Astrocyte (in vitro differentiated cells and primary cell): ENCODE results near the gene DDOST. TPM values are rescaled to one million over a fixed set of nuclear protein-coding genes. Genes with fewer than 3 reads are reported as not detected.

Source experiments
- DNase-seq: peaks from one replicate; pipeline ENCODE4 v3.0.0-alpha.2; 2010; ENCODE audit warnings: low read depth
- FAIRE-seq: peaks from 2 replicates; lab custom pipeline; 2011; peaks lifted over from hg19 to GRCh38; lab: Jason Lieb, UNC
- H2AFZ ChIP-seq: 2 replicates; pipeline ENCODE4 v1.6.0; 2012; ENCODE audit warnings: low read depth, low read length, inconsistent platforms
- H3K27ac ChIP-seq: 2 replicates; pipeline ENCODE4 v1.5.1; 2011; ENCODE audit warnings: low read depth, low read length, inconsistent platforms
- H3K27me3 ChIP-seq: 2 replicates; pipeline ENCODE4 v1.6.0; 2011; ENCODE audit warnings: low read length, inconsistent platforms; ENCODE audit not compliant: insufficient read depth
- H3K36me3 ChIP-seq: 2 replicates; pipeline ENCODE4 v1.5.1; 2011; ENCODE audit warnings: low read length, inconsistent platforms; ENCODE audit not compliant: insufficient read depth
- H3K4me1 ChIP-seq: 2 replicates; pipeline ENCODE4 v1.5.1; 2011; ENCODE audit warnings: low read length, inconsistent platforms; ENCODE audit not compliant: insufficient read depth
- H3K4me2 ChIP-seq: 2 replicates; pipeline ENCODE4 v1.6.0; 2012; ENCODE audit warnings: low read length, inconsistent platforms
- H3K4me3 ChIP-seq: 2 replicates; pipeline ENCODE4 v1.5.1; 2011; ENCODE audit warnings: low read depth, mild to moderate bottlenecking, low read length, inconsistent platforms; ENCODE audit not compliant: insufficient read depth
- H3K79me2 ChIP-seq: 2 replicates; pipeline ENCODE4 v1.6.0; 2012; ENCODE audit warnings: mild to moderate bottlenecking, low read length, inconsistent platforms; ENCODE audit not compliant: insufficient read depth
- H3K9ac ChIP-seq: 2 replicates; pipeline ENCODE4 v1.6.0; 2012; ENCODE audit warnings: mild to moderate bottlenecking, low read length, inconsistent platforms
- H3K9me3 ChIP-seq: 2 replicates; pipeline ENCODE4 v1.5.1; 2012; ENCODE audit warnings: low read depth, mild to moderate bottlenecking, low read length, inconsistent platforms; ENCODE audit not compliant: insufficient read depth
- H4K20me1 ChIP-seq: 2 replicates; pipeline ENCODE4 v1.6.0; 2012; ENCODE audit warnings: low read length, inconsistent platforms; ENCODE audit not compliant: insufficient read depth
- H3K27ac Mint-ChIP-seq: one replicate; pipeline ENCODE4 v1.8.0; 2021; ENCODE audit warnings: mild to moderate bottlenecking, mixed read lengths; ENCODE audit not compliant: unreplicated experiment
- H3K27me3 Mint-ChIP-seq: one replicate; pipeline ENCODE4 v1.8.0; 2021; ENCODE audit warnings: low read depth, mixed read lengths; ENCODE audit not compliant: unreplicated experiment
- H3K36me3 Mint-ChIP-seq: one replicate; pipeline ENCODE4 v1.8.0; 2021; ENCODE audit warnings: low read depth, mixed read lengths; ENCODE audit not compliant: unreplicated experiment
- H3K4me1 Mint-ChIP-seq: one replicate; pipeline ENCODE4 v1.8.0; 2021; ENCODE audit warnings: low read depth, mixed read lengths; ENCODE audit not compliant: unreplicated experiment
- H3K4me3 Mint-ChIP-seq: one replicate; pipeline ENCODE4 v1.8.0; 2021; ENCODE audit warnings: mild to moderate bottlenecking, moderate library complexity, mixed read lengths; ENCODE audit not compliant: unreplicated experiment
- H3K9me3 Mint-ChIP-seq: one replicate; pipeline ENCODE4 v1.8.0; 2021; ENCODE audit warnings: mild to moderate bottlenecking, mixed read lengths; ENCODE audit not compliant: unreplicated experiment
- EZH2 ChIP-seq: IDR thresholded peaks from 2 replicates; pipeline ENCODE4 v1.6.1; 2012; ENCODE audit warnings: mild to moderate bottlenecking, low read length, inconsistent platforms; ENCODE audit not compliant: insufficient read depth
- total RNA-seq: library from RNA; stranded (reverse); gene quantifications from 2 replicates; pipeline ENCODE4 v1.2.1, GENCODE V29; 2021
- TF ChIP-seq, protein P1 (sequence below): IDR thresholded peaks from 2 replicates; pipeline ENCODE4 v1.5.1; 2011; ENCODE audit warnings: low read depth, mild to moderate bottlenecking, inconsistent platforms, low read length, moderate library complexity; ENCODE audit not compliant: insufficient read depth

The DDOST gene
- total RNA-seq, 1 donor from 2014 or later, result 327 TPM

DNA sequence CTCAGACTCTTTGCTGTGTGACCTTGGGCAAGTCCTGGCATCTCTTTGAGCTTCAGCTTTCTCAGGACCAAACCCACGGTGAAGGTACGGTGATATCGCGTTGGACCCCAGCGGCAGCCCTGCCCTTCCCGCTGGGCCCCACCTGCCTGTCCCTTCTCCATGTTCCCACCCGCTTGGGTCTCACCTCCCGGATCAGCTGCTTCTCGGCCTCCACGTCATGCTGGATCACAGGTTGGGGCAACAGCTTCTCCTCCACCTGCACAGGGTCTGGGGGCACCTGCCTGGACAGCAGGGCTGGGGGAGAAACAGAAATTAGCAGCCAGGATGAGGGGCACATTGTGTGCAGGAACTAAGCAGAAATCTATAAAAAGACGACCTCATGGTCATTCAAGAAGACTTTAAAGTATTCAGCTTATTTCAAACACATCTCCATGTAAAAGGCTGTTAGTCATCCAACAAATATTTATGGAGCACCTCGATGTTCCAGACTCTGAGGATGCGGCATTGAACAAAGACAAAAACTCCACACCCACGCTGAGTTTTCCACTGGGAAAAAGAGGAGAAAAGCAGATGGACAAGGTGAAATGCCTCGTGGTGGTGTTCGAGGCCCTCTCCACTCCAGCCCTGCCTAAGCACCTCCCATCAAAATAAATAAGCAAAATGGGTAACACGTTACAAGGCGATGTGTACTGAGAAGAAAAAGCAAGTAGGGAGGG is 37.2 kb upstream of the DDOST start:
- no peak for TF ChIP-seq EZH2
- peak; percentile 63 for FAIRE-seq

DNA sequence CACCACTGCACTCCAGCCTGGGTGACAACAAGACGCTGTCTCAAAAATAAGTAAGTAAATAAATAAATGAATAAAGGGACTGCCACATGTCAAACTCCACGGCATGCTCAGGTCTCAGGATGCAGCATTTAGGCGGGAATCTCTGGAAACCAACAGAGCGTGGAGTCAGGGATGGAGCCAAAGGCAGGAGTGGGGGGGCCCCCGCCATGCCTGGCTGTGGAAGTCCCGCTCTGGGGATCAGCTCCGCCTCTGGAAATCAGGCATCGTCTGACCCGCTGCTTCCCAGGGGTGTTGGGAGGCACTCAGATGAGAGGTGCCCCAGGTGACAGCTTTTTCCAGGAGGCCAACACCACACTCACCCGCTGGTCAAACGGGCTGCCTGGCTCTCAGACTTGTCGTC is 36.4 kb upstream of the DDOST start:
- DNase-seq (no peak), FAIRE-seq (no peak)
- Histone ChIP-seq H3K4me3 (no peak overlapping the region), H3K4me2 (peak overlapping the region; percentile 88), H3K4me1 (peaks cover 25% of the 10 kb centered on the region), H3K79me2 (no peaks in the 10 kb centered on the region), H3K27me3 (no peaks in the 10 kb centered on the region), H4K20me1 (no peaks in the 10 kb centered on the region), H3K36me3 (no peaks in the 10 kb centered on the region), H2AFZ (no peak overlapping the region), H3K27ac (peak overlapping the region; percentile 86), H3K9ac (peak overlapping the region; percentile 80), H3K9me3 (no peaks in the 10 kb centered on the region)
- TF ChIP-seq, protein P1, sequence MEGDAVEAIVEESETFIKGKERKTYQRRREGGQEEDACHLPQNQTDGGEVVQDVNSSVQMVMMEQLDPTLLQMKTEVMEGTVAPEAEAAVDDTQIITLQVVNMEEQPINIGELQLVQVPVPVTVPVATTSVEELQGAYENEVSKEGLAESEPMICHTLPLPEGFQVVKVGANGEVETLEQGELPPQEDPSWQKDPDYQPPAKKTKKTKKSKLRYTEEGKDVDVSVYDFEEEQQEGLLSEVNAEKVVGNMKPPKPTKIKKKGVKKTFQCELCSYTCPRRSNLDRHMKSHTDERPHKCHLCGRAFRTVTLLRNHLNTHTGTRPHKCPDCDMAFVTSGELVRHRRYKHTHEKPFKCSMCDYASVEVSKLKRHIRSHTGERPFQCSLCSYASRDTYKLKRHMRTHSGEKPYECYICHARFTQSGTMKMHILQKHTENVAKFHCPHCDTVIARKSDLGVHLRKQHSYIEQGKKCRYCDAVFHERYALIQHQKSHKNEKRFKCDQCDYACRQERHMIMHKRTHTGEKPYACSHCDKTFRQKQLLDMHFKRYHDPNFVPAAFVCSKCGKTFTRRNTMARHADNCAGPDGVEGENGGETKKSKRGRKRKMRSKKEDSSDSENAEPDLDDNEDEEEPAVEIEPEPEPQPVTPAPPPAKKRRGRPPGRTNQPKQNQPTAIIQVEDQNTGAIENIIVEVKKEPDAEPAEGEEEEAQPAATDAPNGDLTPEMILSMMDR, result no peak
- TF ChIP-seq EZH2, result no peak
- Mint-ChIP-seq H3K27me3 (peaks cover 4% of the 10 kb centered on the region), H3K27ac (peak overlapping the region; percentile 97), H3K9me3 (no peaks in the 10 kb centered on the region), H3K4me1 (peaks cover 14% of the 10 kb centered on the region), H3K36me3 (no peaks in the 10 kb centered on the region), H3K4me3 (no peak overlapping the region)

More for the DNA sequence above, 37.2 kb upstream of the DDOST start:
- H3K4me1 Mint-ChIP-seq, result peaks cover 14% of the 10 kb centered on the region
- H3K4me3 Mint-ChIP-seq, result peak overlapping the region; percentile 68
- H2AFZ ChIP-seq, result no peak overlapping the region
- no peaks in the 10 kb centered on the region for H3K27me3 ChIP-seq
- H3K36me3 Mint-ChIP-seq, result no peaks in the 10 kb centered on the region
- no peaks in the 10 kb centered on the region for H3K79me2 ChIP-seq
- peak overlapping the region; percentile 61 for H3K27ac ChIP-seq
- no peak overlapping the region for H3K4me3 ChIP-seq
- H3K27ac Mint-ChIP-seq, result peak overlapping the region; percentile 97
- H3K9me3 Mint-ChIP-seq, result no peaks in the 10 kb centered on the region
- H3K9me3 ChIP-seq, result no peaks in the 10 kb centered on the region
- H3K27me3 Mint-ChIP-seq, result peaks cover 4% of the 10 kb centered on the region
- no peaks in the 10 kb centered on the region for H4K20me1 ChIP-seq
- H3K9ac ChIP-seq, result peak overlapping the region; percentile 32
- H3K36me3 ChIP-seq, result no peaks in the 10 kb centered on the region
- peak overlapping the region; percentile 61 for H3K4me2 ChIP-seq
- H3K4me1 ChIP-seq, result peaks cover 25% of the 10 kb centered on the region
- peak; percentile 86 for DNase-seq

DNA sequence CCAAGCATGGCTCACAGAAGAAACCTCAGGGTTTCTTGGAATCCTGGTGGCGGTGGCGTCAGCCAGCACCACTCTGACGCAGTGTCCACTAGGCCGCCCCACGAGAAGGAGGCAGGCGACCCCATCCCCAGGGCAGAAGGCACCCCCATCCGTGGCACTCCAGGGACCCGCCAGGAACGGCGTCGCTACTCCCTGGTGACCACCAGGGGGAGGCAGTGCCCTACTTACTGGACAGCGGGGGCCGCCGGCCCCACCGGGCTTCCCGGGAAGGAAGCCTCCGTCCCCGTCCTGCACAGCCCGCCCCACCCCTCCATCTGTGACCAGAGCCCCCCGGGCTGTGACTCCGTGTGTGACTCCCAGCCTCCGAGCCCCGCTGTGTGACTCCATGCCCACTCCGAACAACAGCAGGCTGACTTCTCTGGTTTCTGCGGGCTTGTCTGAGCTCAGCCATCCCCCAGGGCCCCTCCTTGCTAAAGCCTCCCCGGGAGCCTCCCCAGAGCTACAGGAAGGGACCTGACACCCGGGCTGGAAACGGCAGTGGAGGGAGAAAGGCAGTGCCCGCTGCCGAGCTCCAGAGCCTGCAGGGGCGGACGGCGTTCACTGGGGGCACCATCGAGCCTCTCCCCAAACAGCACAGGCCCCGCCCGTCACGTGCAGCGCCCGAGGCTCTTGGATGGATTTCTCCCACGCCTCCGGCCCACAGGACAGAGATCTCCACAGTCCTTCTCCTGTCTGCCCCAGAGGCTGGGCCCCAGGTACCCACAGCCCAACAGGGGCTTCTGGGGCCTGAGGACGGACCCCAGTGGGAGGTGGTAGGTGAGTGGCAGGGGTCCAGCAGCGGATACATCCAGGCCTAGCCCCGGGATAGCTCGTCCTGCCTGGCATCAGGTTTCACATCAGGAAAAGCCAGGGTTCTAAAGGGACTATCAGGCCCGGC is 35.5 kb upstream of the DDOST start:
- Histone ChIP-seq H3K27ac (peak overlapping the region; percentile 86), H3K4me2 (peak overlapping the region; percentile 88)

More for the DNA sequence above, 35.5 kb upstream of the DDOST start:
- Mint-ChIP-seq H3K27ac (peak overlapping the region; percentile 66), H3K9me3 (no peaks in the 10 kb centered on the region), H3K27me3 (peaks cover 4% of the 10 kb centered on the region), H3K4me1 (peaks cover 14% of the 10 kb centered on the region), H3K36me3 (no peaks in the 10 kb centered on the region), H3K4me3 (peak overlapping the region; percentile 82)
- Histone ChIP-seq H2AFZ (peak overlapping the region; percentile 87), H3K36me3 (no peaks in the 10 kb centered on the region), H3K79me2 (no peaks in the 10 kb centered on the region), H3K9me3 (no peaks in the 10 kb centered on the region), H3K9ac (peak overlapping the region; percentile 80), H3K4me1 (peaks cover 25% of the 10 kb centered on the region), H3K4me3 (peak overlapping the region; percentile 53), H3K27me3 (no peaks in the 10 kb centered on the region), H4K20me1 (no peaks in the 10 kb centered on the region)
- no peak for TF ChIP-seq EZH2
- TF ChIP-seq, protein P1, result peak; percentile 36
- peak; percentile 20 for FAIRE-seq
- peak; percentile 78 for DNase-seq
